ENCODE measurements around the gene CFAP100. TPM values are rescaled to one million over a fixed set of nuclear protein-coding genes. Genes with fewer than 3 reads are reported as not detected.

CFAP100 gene
- polyA plus RNA-seq, 1 experiment, result not detected

DNA sequence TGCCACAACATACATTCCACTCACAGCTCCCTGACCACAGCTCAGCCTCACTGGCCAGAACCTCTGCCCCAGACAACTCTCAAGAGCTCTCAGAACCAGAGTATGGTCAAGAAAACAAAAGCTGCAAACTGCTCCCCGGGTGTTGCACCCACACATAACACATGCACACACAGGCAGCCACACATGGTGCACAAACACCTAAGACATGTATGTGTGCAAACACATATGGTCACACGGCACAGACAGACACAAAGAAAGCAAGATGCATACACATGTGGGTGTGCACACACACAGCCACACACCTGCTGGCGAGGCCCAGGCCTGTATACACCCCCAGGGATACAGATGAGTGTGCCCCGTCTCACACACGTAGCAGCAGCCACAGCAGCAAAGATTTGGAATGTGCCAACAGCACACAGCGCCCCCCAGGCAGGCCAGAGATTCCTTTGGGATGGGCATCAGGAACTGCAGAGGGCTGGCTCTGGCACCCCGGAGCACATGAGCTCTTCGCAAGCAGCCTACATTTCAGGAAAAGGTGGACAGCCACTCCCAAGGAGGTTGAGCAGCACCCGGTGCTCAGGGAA lies 44.1 kb upstream of the CFAP100 start:
- Histone ChIP-seq H3K27me3 (ENCODE audit: control insufficient read depth, insufficient read depth, low read length) (peaks cover 4% of the 10 kb centered on the region), H3K4me3 (ENCODE audit: low read depth, low read length) (no peak overlapping the region), H3K9me3 (ENCODE audit: control insufficient read depth, insufficient read depth, low read length) (no peaks in the 10 kb centered on the region), H3K27ac (ENCODE audit: low read depth, low read length) (no peak overlapping the region)
- no peak for DNase-seq (ENCODE audit: low read depth, low spot score)
- TF ChIP-seq, protein P1, sequence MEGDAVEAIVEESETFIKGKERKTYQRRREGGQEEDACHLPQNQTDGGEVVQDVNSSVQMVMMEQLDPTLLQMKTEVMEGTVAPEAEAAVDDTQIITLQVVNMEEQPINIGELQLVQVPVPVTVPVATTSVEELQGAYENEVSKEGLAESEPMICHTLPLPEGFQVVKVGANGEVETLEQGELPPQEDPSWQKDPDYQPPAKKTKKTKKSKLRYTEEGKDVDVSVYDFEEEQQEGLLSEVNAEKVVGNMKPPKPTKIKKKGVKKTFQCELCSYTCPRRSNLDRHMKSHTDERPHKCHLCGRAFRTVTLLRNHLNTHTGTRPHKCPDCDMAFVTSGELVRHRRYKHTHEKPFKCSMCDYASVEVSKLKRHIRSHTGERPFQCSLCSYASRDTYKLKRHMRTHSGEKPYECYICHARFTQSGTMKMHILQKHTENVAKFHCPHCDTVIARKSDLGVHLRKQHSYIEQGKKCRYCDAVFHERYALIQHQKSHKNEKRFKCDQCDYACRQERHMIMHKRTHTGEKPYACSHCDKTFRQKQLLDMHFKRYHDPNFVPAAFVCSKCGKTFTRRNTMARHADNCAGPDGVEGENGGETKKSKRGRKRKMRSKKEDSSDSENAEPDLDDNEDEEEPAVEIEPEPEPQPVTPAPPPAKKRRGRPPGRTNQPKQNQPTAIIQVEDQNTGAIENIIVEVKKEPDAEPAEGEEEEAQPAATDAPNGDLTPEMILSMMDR (IDR thresholded peaks at IDR 0.05; ENCODE audit: low read depth, low read length), result no peak
- CTCF ChIA-PET, result no interaction called here
- POLR2A ChIA-PET, result no interaction called here

GRCh38 chr3:126351086-126351770 lies 43.5 kb upstream of the CFAP100 start:
- peaks cover 7% of the 10 kb centered on the region for H3K27me3 ChIP-seq (ENCODE audit: control insufficient read depth, insufficient read depth, low read length)
- CTCF ChIA-PET, result no interaction called here
- DNase-seq (ENCODE audit: low read depth, low spot score), result no peak

DNA sequence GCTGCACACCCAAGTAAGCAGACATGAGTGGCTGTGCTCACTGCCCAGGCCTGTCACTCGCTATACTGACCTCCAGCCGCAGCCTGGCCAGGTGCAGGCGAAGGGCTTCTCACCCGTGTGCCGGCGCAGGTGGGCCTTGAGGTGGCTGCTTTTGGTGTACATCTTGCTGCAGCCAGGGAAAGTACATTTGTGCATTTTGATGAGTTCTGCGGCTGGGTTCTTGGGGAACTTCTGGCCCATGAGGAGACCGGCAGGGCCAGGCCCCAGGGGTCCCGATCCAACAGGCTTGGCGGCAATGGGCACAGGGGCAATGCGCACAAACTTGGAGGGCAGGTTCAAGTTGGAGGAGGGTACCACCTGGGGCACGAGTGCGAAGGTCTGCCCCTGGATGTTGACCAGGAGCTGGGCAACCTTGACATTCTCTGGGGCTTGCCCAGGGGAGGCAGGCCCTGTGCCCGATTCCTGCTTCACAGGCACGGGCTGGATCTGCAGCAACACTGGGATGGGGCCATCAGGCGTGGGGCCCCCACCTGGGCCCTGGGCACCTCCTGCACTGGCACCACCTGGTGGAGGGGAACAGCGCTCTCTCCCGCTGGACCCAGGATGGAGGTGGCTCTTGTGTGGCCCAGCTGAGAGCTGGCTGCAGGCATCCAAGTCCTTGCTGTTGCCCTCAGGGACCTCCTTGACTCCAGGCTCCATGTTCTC lies 42.8 kb upstream of the CFAP100 start:
- Histone ChIP-seq H3K27ac (ENCODE audit: low read depth, low read length) (no peak overlapping the region), H3K9me3 (ENCODE audit: control insufficient read depth, insufficient read depth, low read length) (no peaks in the 10 kb centered on the region; the same call in 1 of the 2 replicates), H3K4me3 (ENCODE audit: low read depth, low read length) (no peak overlapping the region), H3K27me3 (ENCODE audit: control insufficient read depth, insufficient read depth, low read length) (peaks cover 11% of the 10 kb centered on the region)
- ChIA-PET POLR2A (no interaction called here), CTCF (no interaction called here)
- DNase-seq (ENCODE audit: low read depth, low spot score), result no peak
- TF ChIP-seq, protein P1 (IDR thresholded peaks at IDR 0.05; ENCODE audit: low read depth, low read length), result no peak

More at GRCh38 chr3:126351086-126351770, 43.5 kb upstream of the CFAP100 start:
- POLR2A ChIA-PET, result no interaction called here
- Histone ChIP-seq H3K27ac (ENCODE audit: low read depth, low read length) (no peak overlapping the region), H3K9me3 (ENCODE audit: control insufficient read depth, insufficient read depth, low read length) (no peaks in the 10 kb centered on the region; the same call in 1 of the 2 replicates), H3K4me3 (ENCODE audit: low read depth, low read length) (no peak overlapping the region)
- TF ChIP-seq, protein P1 (IDR thresholded peaks at IDR 0.05; ENCODE audit: low read depth, low read length), result no peak

DNA sequence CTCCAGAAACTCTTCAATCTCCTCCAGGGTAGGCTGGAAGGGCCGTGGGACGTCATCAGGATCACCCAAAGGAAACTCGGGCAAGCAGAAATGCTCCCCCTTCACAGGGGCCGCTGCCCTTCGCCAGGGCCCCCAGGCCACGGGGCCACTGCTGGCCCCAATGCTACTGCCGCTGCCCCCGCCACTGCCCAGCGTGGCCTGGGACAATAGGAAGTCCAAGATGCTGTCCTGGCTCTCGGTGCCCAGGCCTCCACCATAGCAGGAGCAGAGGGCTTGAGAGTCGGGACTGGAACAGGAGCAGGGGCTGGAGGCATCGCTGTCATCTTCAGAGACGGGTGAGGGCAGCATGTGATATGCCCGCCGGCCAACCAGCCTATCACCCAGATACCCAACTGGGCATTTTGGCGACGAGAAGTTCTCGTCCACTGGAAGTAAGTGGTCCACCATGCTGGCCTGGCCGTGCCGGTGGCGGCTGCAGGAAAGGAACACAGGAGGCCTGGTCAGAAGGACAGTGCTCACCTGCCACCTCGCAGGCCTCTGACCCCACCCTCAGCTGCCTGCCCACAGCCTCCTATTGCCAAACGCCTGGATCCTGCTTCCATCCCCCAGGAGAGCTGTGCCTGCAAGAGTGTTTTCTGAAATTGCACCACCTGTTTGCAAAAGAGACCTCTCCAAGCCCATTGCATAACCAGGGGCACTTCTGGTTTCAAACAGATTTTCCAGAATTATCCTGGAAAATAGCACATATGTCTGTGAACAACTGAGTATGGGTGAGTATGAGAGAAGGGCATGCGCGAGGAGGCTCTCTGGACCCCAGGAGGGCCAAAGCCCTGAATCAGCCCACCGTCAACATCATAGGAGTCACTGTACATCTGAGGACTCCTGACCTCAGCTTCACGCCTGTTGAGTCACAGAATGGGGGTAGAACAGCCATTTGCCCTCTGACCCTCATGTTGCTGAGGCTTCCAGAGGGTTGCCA lies 41.9 kb upstream of the CFAP100 start:
- Histone ChIP-seq H3K27me3 (ENCODE audit: control insufficient read depth, insufficient read depth, low read length) (peaks cover 11% of the 10 kb centered on the region), H3K4me3 (ENCODE audit: low read depth, low read length) (no peak overlapping the region), H3K27ac (ENCODE audit: low read depth, low read length) (no peak overlapping the region), H3K9me3 (ENCODE audit: control insufficient read depth, insufficient read depth, low read length) (no peaks in the 10 kb centered on the region; the same call in 1 of the 2 replicates)
- ChIA-PET POLR2A (no interaction called here), CTCF (no interaction called here)
- DNase-seq (ENCODE audit: low read depth, low spot score), result no peak
- TF ChIP-seq, protein P1 (IDR thresholded peaks at IDR 0.05; ENCODE audit: low read depth, low read length), result no peak

Data from AG04450 (cell line).